22Rv1 (cell line): ENCODE data around the gene DDX41.

Experiments
- ZFX ChIP-seq: fragments of 450-650 bp; IDR thresholded peaks from 2 replicates; pipeline ENCODE4 v1.6.1; 2017; ENCODE audit warnings: antibody characterized with exemption, borderline replicate concordance
- TF ChIP-seq, protein P1 (sequence below): fragments of 450-650 bp; IDR thresholded peaks from 2 replicates; pipeline ENCODE4 v1.5.1; 2017; ENCODE audit warnings: mild to moderate bottlenecking

DNA sequence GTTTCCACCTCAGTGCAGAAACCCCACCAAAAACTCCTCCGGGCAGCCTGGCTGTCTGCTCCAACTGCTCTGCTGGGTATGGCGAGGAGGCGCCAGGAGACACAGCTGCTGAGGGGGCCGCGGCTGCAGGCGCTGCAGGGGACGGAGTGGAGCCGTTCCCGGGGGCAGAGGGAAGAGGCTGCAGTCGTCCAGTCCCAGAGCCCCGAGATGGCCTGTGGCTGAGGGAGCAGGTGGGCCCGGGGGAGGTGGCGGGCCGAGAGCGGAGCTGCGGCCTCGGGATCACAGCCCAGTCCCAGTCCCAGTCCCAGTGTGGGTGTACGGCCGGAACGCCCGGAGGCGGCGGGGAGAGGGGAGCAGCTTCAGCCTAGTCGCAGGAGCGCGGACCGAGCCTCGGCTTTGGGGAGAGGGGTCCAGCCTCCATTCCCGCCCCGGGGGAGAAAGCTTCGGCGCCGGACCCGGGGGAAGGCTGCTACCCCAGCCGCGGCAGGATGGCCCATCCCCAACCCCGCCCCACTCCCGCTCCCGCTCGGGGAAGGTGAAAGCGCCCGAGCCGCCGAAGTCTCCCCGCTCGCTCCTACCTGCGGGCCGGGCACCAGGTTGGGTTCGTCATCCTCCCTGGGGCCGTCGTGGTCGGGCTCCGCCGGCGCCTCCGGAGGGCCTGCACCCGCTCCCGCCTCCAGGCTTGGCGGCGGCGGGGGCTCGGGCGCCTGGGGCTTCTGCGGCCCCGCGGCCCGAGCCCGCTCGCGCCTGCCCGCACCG is 37.1 kb upstream of the DDX41 start:
- TF ChIP-seq, protein P1, sequence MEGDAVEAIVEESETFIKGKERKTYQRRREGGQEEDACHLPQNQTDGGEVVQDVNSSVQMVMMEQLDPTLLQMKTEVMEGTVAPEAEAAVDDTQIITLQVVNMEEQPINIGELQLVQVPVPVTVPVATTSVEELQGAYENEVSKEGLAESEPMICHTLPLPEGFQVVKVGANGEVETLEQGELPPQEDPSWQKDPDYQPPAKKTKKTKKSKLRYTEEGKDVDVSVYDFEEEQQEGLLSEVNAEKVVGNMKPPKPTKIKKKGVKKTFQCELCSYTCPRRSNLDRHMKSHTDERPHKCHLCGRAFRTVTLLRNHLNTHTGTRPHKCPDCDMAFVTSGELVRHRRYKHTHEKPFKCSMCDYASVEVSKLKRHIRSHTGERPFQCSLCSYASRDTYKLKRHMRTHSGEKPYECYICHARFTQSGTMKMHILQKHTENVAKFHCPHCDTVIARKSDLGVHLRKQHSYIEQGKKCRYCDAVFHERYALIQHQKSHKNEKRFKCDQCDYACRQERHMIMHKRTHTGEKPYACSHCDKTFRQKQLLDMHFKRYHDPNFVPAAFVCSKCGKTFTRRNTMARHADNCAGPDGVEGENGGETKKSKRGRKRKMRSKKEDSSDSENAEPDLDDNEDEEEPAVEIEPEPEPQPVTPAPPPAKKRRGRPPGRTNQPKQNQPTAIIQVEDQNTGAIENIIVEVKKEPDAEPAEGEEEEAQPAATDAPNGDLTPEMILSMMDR, result no peak
- TF ChIP-seq ZFX, result no peak
